ENCODE data around the gene ZNF841.
"Not testable (repeated sequence)": the region's sequence is repeated elsewhere in the genome, so short reads cannot be mapped to it uniquely, and the experiment has no call there.

ZNF841 gene

DNA sequence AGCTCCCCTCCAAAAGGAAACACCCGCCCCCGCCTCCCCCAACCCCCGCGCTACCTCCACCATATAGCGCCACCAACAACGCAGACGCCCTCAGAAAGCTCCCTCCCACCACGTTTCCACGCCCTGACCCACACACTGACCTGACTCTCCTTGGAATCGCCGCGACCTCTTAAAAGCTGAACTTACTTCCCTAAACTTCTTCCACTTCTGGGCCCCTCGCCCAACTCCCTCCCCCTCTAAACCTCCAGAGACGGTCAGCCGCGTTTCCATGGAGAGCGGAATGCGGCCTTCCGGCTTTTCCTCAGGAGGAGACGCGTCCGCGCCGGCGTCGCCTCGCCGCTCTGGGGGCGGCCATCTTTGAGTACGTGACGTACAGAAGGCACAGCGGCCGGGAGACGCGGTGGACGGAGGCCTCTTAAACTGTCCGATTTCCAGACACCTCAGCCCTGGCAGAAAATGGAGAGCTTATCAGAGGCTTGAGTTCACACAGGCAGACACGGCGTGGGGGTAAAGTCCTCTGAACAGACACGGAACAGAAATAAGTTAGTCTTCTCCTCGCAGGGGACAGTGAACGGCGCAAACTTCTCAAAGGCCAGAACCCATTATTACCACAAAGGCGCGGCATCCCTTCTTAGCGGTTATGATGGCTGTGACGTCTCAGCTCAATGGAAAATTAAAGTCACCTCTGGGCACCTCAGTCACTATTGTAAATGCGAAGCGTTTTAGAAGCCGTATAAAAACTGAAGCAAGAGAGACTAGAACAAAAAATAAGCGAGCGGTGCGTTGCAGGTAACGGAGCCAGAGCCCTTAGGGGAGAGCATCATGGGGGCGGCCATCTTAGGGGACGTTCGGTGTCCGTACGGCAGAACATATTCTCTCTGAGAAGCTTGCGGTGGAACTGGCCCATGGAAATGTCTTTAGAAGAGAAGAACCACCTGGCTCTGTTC lies 46.7 kb downstream of the ZNF841 start, which contains the start of gene ZNF432:
Gene ZNF432 (minus strand): TSS at position 284 of the 947 bp plus-strand sequence. CDS start 1,970 bp downstream, outside the sequence.
- peak; percentile 90 for DNase-seq
- Mint-ChIP-seq H3K36me3 (ENCODE audit: low read depth) (peaks cover 89% of the 10 kb centered on the region), H3K27ac (peak within 1 kb of the TSS; percentile 99), H3K9me3 (peaks cover 98% of the 10 kb centered on the region), H3K4me1 (peaks cover 15% of the 10 kb centered on the region), H3K27me3 (ENCODE audit: low read depth, poor library complexity) (peaks cover 3% of the 10 kb centered on the region), H3K4me3 (peak within 1 kb of the TSS; percentile 94)
- TF ChIP-seq CTCF (IDR thresholded peaks at IDR 0.05), result no peak

DNA sequence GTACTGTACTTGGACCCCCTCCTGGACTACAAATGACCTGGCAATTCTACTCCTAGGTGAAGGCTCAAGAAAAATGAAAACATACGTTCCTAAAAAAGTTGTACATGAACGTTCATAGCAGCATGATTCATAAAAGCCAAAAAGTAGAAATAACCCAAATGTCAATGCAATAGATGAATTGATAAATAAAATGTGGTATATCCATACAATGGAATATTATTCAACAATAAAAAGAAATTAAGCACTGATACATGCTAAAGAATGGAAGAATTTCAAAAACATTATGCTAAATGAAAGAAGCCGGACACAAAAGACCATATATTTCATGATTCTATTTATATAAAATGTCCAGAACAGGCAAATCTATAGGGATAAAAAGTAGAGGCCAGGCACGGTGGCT lies 56.4 kb downstream of the ZNF841 start:
- no peak overlapping the region for H3K27ac Mint-ChIP-seq
- H3K4me1 Mint-ChIP-seq, result no peaks in the 10 kb centered on the region
- DNase-seq, result no peak
- H3K27me3 Mint-ChIP-seq (ENCODE audit: low read depth, poor library complexity), result peaks cover 11% of the 10 kb centered on the region
- H3K36me3 Mint-ChIP-seq (ENCODE audit: low read depth), result peaks cover 98% of the 10 kb centered on the region
- TF ChIP-seq CTCF (IDR thresholded peaks at IDR 0.05), result no peak
- peaks cover 97% of the 10 kb centered on the region for H3K9me3 Mint-ChIP-seq
- no peak overlapping the region for H3K4me3 Mint-ChIP-seq

DNA sequence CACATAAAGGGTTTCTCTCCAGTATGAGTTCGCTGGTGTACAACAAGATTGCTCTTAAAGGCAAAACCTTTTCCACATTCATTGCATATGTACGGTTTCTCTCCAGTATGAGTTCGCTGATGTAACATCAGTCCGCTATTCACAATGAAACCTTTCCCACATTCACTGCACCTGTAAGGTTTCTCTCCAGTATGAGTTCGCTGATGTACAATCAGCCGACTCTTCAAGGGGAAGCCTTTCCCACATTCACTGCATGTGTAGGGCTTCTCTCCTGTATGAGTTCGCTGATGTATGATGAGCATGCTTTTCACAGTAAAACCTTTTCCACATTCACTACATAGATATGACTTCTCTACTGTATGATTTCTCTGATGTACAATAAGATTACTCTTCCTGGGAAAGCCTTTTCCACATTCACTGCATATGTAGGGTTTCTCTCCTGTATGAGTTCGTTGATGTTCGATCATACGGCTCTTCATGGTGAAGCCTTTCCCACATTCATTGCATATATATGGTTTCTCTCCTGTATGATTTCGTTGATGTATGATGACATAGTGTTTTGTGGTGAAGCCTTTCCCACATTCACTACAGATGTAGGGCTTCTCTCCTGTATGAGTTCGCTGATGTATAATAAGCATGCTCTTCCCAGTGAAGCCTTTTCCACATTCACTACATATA lies 61.4 kb downstream of the ZNF841 start:
- DNase-seq, result no peak
- Mint-ChIP-seq H3K9me3 (peaks cover 100% of the 10 kb centered on the region), H3K36me3 (ENCODE audit: low read depth) (peaks cover 100% of the 10 kb centered on the region), H3K4me3 (no peak overlapping the region), H3K4me1 (no peaks in the 10 kb centered on the region), H3K27ac (no peak overlapping the region), H3K27me3 (ENCODE audit: low read depth, poor library complexity) (peaks cover 14% of the 10 kb centered on the region)
- no peak for TF ChIP-seq CTCF (IDR thresholded peaks at IDR 0.05)

GRCh38 chr19:52028780-52029123 lies 66.8 kb downstream of the ZNF841 start:
- Mint-ChIP-seq H3K4me1 (peaks cover 21% of the 10 kb centered on the region), H3K27ac (peak overlapping the region; percentile 99), H3K36me3 (ENCODE audit: low read depth) (peaks cover 100% of the 10 kb centered on the region), H3K4me3 (peak overlapping the region; percentile 92), H3K27me3 (ENCODE audit: low read depth, poor library complexity) (peaks cover 7% of the 10 kb centered on the region), H3K9me3 (peaks cover 100% of the 10 kb centered on the region)
- no peak for TF ChIP-seq CTCF (IDR thresholded peaks at IDR 0.05)
- no peak for DNase-seq

DNA sequence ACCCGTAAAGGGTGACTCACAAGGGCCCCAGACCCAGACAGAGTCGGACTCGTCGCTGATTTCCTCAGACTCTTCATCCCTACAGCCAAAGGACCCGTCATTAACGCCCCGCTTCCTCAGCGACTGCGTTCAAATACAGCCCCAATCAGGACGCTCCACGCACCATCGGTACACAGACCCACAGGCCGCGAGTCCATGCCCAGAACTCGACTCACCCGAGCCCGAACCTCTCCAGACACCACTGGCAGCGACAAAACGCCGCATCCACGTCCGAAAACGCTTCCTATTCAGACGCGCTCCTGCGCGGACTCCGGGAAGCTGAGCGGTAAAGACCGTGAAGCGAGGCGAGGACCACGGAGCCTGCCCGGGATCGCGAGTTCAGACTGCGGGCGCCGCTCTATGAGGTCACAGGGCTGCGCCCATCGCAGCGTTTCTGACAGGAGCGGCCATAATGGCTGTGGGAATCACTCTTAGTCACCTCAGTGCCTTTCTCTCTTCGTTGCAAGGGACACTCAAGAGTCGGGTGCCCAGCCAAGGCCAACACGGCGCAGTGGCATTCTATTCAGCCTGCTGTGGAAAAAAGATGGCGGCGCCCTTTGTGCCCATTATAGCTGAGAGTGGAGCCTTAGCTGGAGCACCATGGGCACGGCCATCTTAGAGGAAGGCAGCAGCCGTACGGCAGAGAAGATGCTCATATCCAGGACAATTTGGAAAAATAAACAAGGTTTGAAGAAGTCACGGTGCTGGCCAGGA lies 67.4 kb downstream of the ZNF841 start, which contains the start of gene ZNF614:
Gene ZNF614 (minus strand): TSS at position 353 of the 753 bp plus-strand sequence. CDS start 2,634 bp downstream, outside the sequence.
- Mint-ChIP-seq H3K9me3 (peaks cover 100% of the 10 kb centered on the region), H3K27me3 (ENCODE audit: low read depth, poor library complexity) (peaks cover 7% of the 10 kb centered on the region), H3K27ac (peak within 1 kb of the TSS; percentile 99), H3K4me3 (peak within 1 kb of the TSS; percentile 92), H3K4me1 (peaks cover 21% of the 10 kb centered on the region), H3K36me3 (ENCODE audit: low read depth) (peaks cover 100% of the 10 kb centered on the region)
- TF ChIP-seq CTCF (IDR thresholded peaks at IDR 0.05), result no peak
- DNase-seq, result peak; percentile 85

GRCh38 chr19:52026255-52026990 lies 69.1 kb downstream of the ZNF841 start:
- Mint-ChIP-seq H3K36me3 (ENCODE audit: low read depth) (peaks cover 100% of the 10 kb centered on the region), H3K4me1 (peaks cover 21% of the 10 kb centered on the region), H3K4me3 (peak overlapping the region; percentile 92), H3K9me3 (peaks cover 98% of the 10 kb centered on the region)
- H3K27ac Mint-ChIP-seq; DNase-seq; H3K27me3 Mint-ChIP-seq (ENCODE audit: low read depth, poor library complexity): not testable (repeated sequence)

GRCh38 chr19:52024478-52024877 lies 71.1 kb downstream of the ZNF841 start:
- Mint-ChIP-seq H3K36me3 (ENCODE audit: low read depth) (peaks cover 100% of the 10 kb centered on the region), H3K4me1 (peaks cover 21% of the 10 kb centered on the region), H3K9me3 (peaks cover 98% of the 10 kb centered on the region), H3K27me3 (ENCODE audit: low read depth, poor library complexity) (peaks cover 12% of the 10 kb centered on the region)
- H3K27ac Mint-ChIP-seq, DNase-seq, H3K4me3 Mint-ChIP-seq: not testable (repeated sequence)

Measured in nephron progenitor cell (in vitro differentiated cells).